Activated naive CD4-positive, alpha-beta T cell treated with anti-CD3 and anti-CD28 coated beads for 36 hours (primary cell): ENCODE data around the gene AUTS2. TPM values are rescaled to one million over a fixed set of nuclear protein-coding genes. Genes with fewer than 3 reads are reported as not detected.

Source experiments
- CTCF ChIA-PET: fragments of 350-600 bp; sonication (Branson Sonifier 250); formaldehyde crosslinking; loops from one replicate; lab custom pipeline; 2021; ENCODE audit warnings: antibody characterized with exemption; lab: Charles Lee
- DNase-seq: peaks from one replicate; pipeline ENCODE4 v3.0.0-alpha.2; 2020
- H3K27ac Mint-ChIP-seq: one replicate; pipeline ENCODE4 v1.8.0; 2021; ENCODE audit warnings: mild to moderate bottlenecking, mixed read lengths
- H3K27me3 Mint-ChIP-seq: one replicate; pipeline ENCODE4 v1.8.0; 2021; ENCODE audit warnings: low read depth, mixed read lengths
- H3K36me3 Mint-ChIP-seq: one replicate; pipeline ENCODE4 v1.8.0; 2021; ENCODE audit warnings: low read depth, mixed read lengths
- H3K4me1 Mint-ChIP-seq: one replicate; pipeline ENCODE4 v1.8.0; 2021; ENCODE audit warnings: low read depth, mixed read lengths
- H3K4me3 Mint-ChIP-seq: one replicate; pipeline ENCODE4 v1.8.0; 2021; ENCODE audit warnings: mild to moderate bottlenecking, moderate library complexity, mixed read lengths
- H3K9me3 Mint-ChIP-seq: one replicate; pipeline ENCODE4 v1.8.0; 2021; ENCODE audit warnings: mixed read lengths
- intact Hi-C: fragments of 100-400 bp; cut with micrococcal nuclease; formaldehyde crosslinking; loops from one replicate; pipeline ENCODE4 v1.15.1; 2023
- total RNA-seq, 2 experiments: library from RNA; stranded (reverse); gene quantifications; one replicate each; pipeline ENCODE4 v1.2.3, GENCODE V29; 2021

AUTS2 gene
- total RNA-seq, 2 experiments from 2014 or later, result 0.79 to 1.1 TPM

- CTCF ChIA-PET, result no interaction called here
Measured at GRCh38 chr7:70347463-70348254, 749.4 kb downstream of the AUTS2 start.

DNA sequence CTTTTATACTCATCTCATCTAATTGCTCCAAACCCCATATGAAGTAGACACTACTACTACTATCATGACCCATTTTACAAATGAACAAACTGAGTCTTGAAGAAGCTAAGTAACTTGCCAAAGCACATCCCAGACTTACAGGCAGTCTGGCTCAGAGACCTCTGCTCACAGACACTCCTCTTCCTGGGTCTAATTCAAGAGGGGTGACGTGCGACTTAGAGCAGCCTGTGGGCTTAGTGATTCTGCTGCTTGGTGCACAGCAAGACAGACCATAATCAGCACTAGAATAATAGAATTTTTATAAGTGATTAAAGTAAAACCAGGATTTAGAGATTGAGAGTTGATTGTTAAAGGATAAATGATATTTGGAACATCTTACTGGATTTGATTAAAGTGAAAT is 750.8 kb downstream of the AUTS2 start:
- no peak overlapping the region for H3K4me3 Mint-ChIP-seq
- H3K4me1 Mint-ChIP-seq, result peaks cover 5% of the 10 kb centered on the region
- intact Hi-C loops, result no loop called here
- no peaks in the 10 kb centered on the region for H3K27me3 Mint-ChIP-seq
- peaks cover 2% of the 10 kb centered on the region for H3K9me3 Mint-ChIP-seq
- CTCF ChIA-PET, result no interaction called here
- no peak for DNase-seq
- H3K36me3 Mint-ChIP-seq, result no peaks in the 10 kb centered on the region
- no peak overlapping the region for H3K27ac Mint-ChIP-seq

More at GRCh38 chr7:70347463-70348254, 749.4 kb downstream of the AUTS2 start:
- no peak for DNase-seq
- intact Hi-C loops, result no loop called here
- H3K36me3 Mint-ChIP-seq, result no peaks in the 10 kb centered on the region
- peaks cover 5% of the 10 kb centered on the region for H3K4me1 Mint-ChIP-seq
- no peak overlapping the region for H3K27ac Mint-ChIP-seq
- no peaks in the 10 kb centered on the region for H3K27me3 Mint-ChIP-seq
- peaks cover 2% of the 10 kb centered on the region for H3K9me3 Mint-ChIP-seq
- H3K4me3 Mint-ChIP-seq, result no peak overlapping the region

GRCh38 chr7:70349819-70350218 is 751.5 kb downstream of the AUTS2 start:
- intact Hi-C loops, result no loop called here
- Mint-ChIP-seq H3K27ac (no peak overlapping the region), H3K36me3 (no peaks in the 10 kb centered on the region), H3K4me1 (peaks cover 6% of the 10 kb centered on the region), H3K27me3 (no peaks in the 10 kb centered on the region), H3K4me3 (no peak overlapping the region), H3K9me3 (peaks cover 2% of the 10 kb centered on the region)
- no peak for DNase-seq
- CTCF ChIA-PET, result no interaction called here

DNA sequence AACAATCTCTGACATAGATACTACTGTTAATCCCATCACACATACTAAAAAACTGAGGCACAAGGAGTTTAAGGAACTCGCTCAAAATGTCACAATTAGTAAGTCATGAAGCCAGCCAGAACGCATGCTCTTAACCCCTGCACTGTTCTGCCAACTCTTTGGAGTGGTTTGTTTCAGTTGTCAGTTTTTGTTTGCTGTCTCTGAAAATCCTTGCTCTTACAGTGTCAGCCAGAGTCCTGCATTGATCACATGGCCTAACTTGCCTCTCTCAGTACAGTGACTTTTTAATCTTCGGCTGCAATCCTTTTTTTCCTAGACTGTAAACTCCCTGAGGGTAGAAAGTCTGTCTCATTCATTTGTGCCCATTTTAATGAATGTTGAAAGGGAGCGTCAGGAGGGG is 753.8 kb downstream of the AUTS2 start:
- intact Hi-C loops, result no loop called here
- CTCF ChIA-PET, result interaction anchor here (0.6 kb wide), 1 partner anchor 407 kb away, joined by 3 read pairs; no protein-coding TSS in a partner anchor
- H3K27me3 Mint-ChIP-seq, result no peaks in the 10 kb centered on the region
- no peaks in the 10 kb centered on the region for H3K36me3 Mint-ChIP-seq
- no peak for DNase-seq
- peaks cover 6% of the 10 kb centered on the region for H3K4me1 Mint-ChIP-seq
- peaks cover 2% of the 10 kb centered on the region for H3K9me3 Mint-ChIP-seq
- H3K4me3 Mint-ChIP-seq, result no peak overlapping the region
- no peak overlapping the region for H3K27ac Mint-ChIP-seq

- CTCF ChIA-PET, result no interaction called here
- H3K27me3 Mint-ChIP-seq, result no peaks in the 10 kb centered on the region
- H3K9me3 Mint-ChIP-seq, result peaks cover 2% of the 10 kb centered on the region
- intact Hi-C loops, result no loop called here
- H3K36me3 Mint-ChIP-seq, result no peaks in the 10 kb centered on the region
- no peak for DNase-seq
- H3K27ac Mint-ChIP-seq, result no peak overlapping the region
- no peak overlapping the region for H3K4me3 Mint-ChIP-seq
- peaks cover 4% of the 10 kb centered on the region for H3K4me1 Mint-ChIP-seq
Measured at GRCh38 chr7:70352906-70353305, 754.6 kb downstream of the AUTS2 start.

GRCh38 chr7:70353330-70353945 is 755.2 kb downstream of the AUTS2 start:
- Mint-ChIP-seq H3K9me3 (peaks cover 2% of the 10 kb centered on the region), H3K4me3 (no peak overlapping the region), H3K27ac (no peak overlapping the region), H3K36me3 (no peaks in the 10 kb centered on the region), H3K4me1 (peaks cover 4% of the 10 kb centered on the region), H3K27me3 (no peaks in the 10 kb centered on the region)
- CTCF ChIA-PET, result no interaction called here
- intact Hi-C loops, result no loop called here
- no peak for DNase-seq

GRCh38 chr7:70353946-70354335 is 755.7 kb downstream of the AUTS2 start:
- Mint-ChIP-seq H3K27ac (no peak overlapping the region), H3K36me3 (no peaks in the 10 kb centered on the region), H3K9me3 (peaks cover 2% of the 10 kb centered on the region), H3K4me3 (no peak overlapping the region), H3K4me1 (peaks cover 4% of the 10 kb centered on the region), H3K27me3 (no peaks in the 10 kb centered on the region)
- CTCF ChIA-PET, result no interaction called here
- intact Hi-C loops, result no loop called here
- DNase-seq, result no peak

GRCh38 chr7:70354409-70355169 is 756.3 kb downstream of the AUTS2 start:
- Mint-ChIP-seq H3K4me1 (peaks cover 4% of the 10 kb centered on the region), H3K27me3 (no peaks in the 10 kb centered on the region), H3K36me3 (no peaks in the 10 kb centered on the region), H3K9me3 (peaks cover 2% of the 10 kb centered on the region), H3K27ac (no peak overlapping the region), H3K4me3 (no peak overlapping the region)
- peak; percentile 10 for DNase-seq
- intact Hi-C loops, result no loop called here
- CTCF ChIA-PET, result no interaction called here

GRCh38 chr7:70355198-70356020 is 757.1 kb downstream of the AUTS2 start:
- Mint-ChIP-seq H3K36me3 (no peaks in the 10 kb centered on the region), H3K27me3 (no peaks in the 10 kb centered on the region), H3K27ac (no peak overlapping the region), H3K4me3 (no peak overlapping the region), H3K9me3 (peaks cover 2% of the 10 kb centered on the region), H3K4me1 (peaks cover 4% of the 10 kb centered on the region)
- no peak for DNase-seq
- intact Hi-C loops, result no loop called here
- CTCF ChIA-PET, result no interaction called here

- Mint-ChIP-seq H3K9me3 (no peaks in the 10 kb centered on the region), H3K27ac (no peak overlapping the region), H3K4me1 (peaks cover 4% of the 10 kb centered on the region), H3K27me3 (no peaks in the 10 kb centered on the region), H3K4me3 (no peak overlapping the region), H3K36me3 (no peaks in the 10 kb centered on the region)
- intact Hi-C loops, result no loop called here
- CTCF ChIA-PET, result no interaction called here
- no peak for DNase-seq
Measured at GRCh38 chr7:70356085-70356786, 758.0 kb downstream of the AUTS2 start.

GRCh38 chr7:70356787-70357328 is 758.6 kb downstream of the AUTS2 start:
- Mint-ChIP-seq H3K36me3 (no peaks in the 10 kb centered on the region), H3K9me3 (no peaks in the 10 kb centered on the region), H3K27me3 (no peaks in the 10 kb centered on the region), H3K4me1 (peaks cover 5% of the 10 kb centered on the region), H3K4me3 (no peak overlapping the region), H3K27ac (no peak overlapping the region)
- DNase-seq, result no peak
- intact Hi-C loops, result no loop called here
- CTCF ChIA-PET, result no interaction called here
